Calu3 (cell line): ENCODE results near the gene TMEM9. TPM values are rescaled to one million over a fixed set of nuclear protein-coding genes. Genes with fewer than 3 reads are reported as not detected.

Experiments used
- BruUV-seq: library from RNA; stranded (reverse); fragments of 400-500 nt; replicated peaks from 2 replicates; lab custom pipeline; 2021; lab: Mats Ljungman, UMichigan
- CTCF ChIA-PET: fragments of 300-600 bp; sonication (Branson Sonifier 250); formaldehyde crosslinking; loops from one replicate; lab custom pipeline; 2022; ENCODE audit warnings: antibody characterized with exemption; lab: Charles Lee
- DNase-seq: peaks from one replicate; pipeline ENCODE4 v3.0.0; 2022
- H3K27ac Mint-ChIP-seq: one replicate; pipeline ENCODE4 v1.8.0; 2022; ENCODE audit warnings: mixed read lengths; ENCODE audit not compliant: unreplicated experiment
- H3K27me3 Mint-ChIP-seq: one replicate; pipeline ENCODE4 v1.8.0; 2022; ENCODE audit warnings: mixed read lengths; ENCODE audit not compliant: unreplicated experiment
- H3K36me3 Mint-ChIP-seq: one replicate; pipeline ENCODE4 v1.8.0; 2022; ENCODE audit warnings: mild to moderate bottlenecking, moderate library complexity, mixed read lengths; ENCODE audit not compliant: insufficient read depth, unreplicated experiment
- H3K4me1 Mint-ChIP-seq: one replicate; pipeline ENCODE4 v1.8.0; 2022; ENCODE audit warnings: mild to moderate bottlenecking, low read depth, mixed read lengths; ENCODE audit not compliant: unreplicated experiment
- H3K4me3 Mint-ChIP-seq: one replicate; pipeline ENCODE4 v1.8.0; 2022; ENCODE audit warnings: mild to moderate bottlenecking, low read depth, moderate library complexity, mixed read lengths; ENCODE audit not compliant: unreplicated experiment
- H3K9me3 Mint-ChIP-seq: one replicate; pipeline ENCODE4 v1.8.0; 2022; ENCODE audit warnings: low read depth, mixed read lengths; ENCODE audit not compliant: unreplicated experiment
- intact Hi-C: fragments of 100-400 bp; cut with micrococcal nuclease; formaldehyde crosslinking; loops from one replicate; pipeline ENCODE4 v1.10.0; 2022; ENCODE audit not compliant: unreplicated experiment
- total RNA-seq: library from RNA; stranded (reverse); gene quantifications from 2 replicates; pipeline ENCODE4 v1.2.3, GENCODE V29; 2022
- TF ChIP-seq, protein P1 (sequence below): fragments of 200-600 bp; IDR thresholded peaks from one replicate; pipeline ENCODE4 v1.8.0; 2022; ENCODE audit warnings: antibody characterized with exemption; ENCODE audit not compliant: unreplicated experiment

The TMEM9 gene
- total RNA-seq, 1 experiment from 2014 or later = 99.5 TPM

DNA sequence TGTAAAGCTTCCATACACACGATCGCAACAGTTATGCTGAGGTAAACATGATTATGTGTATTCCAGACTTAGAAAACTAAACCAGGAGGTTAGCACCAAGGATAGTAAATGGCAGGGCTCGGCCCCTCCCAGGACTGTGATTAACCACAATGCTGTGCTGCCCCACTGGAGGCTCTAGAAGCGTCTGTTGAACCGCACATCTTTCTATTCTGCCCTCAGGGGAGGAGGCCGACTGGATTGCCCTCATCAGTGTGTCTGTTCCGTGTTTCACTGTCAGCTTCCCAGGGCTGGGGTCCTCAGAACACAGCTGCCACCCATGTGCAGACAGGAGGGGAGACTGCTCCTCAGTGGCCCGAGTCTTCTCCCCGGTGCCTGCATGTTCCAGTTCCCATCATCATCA, 14.5 kb downstream of the TMEM9 start:
- TF ChIP-seq, protein P1, sequence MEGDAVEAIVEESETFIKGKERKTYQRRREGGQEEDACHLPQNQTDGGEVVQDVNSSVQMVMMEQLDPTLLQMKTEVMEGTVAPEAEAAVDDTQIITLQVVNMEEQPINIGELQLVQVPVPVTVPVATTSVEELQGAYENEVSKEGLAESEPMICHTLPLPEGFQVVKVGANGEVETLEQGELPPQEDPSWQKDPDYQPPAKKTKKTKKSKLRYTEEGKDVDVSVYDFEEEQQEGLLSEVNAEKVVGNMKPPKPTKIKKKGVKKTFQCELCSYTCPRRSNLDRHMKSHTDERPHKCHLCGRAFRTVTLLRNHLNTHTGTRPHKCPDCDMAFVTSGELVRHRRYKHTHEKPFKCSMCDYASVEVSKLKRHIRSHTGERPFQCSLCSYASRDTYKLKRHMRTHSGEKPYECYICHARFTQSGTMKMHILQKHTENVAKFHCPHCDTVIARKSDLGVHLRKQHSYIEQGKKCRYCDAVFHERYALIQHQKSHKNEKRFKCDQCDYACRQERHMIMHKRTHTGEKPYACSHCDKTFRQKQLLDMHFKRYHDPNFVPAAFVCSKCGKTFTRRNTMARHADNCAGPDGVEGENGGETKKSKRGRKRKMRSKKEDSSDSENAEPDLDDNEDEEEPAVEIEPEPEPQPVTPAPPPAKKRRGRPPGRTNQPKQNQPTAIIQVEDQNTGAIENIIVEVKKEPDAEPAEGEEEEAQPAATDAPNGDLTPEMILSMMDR = no peak
- DNase-seq = no peak
- Mint-ChIP-seq H3K4me1 (no peaks in the 10 kb centered on the region), H3K9me3 (no peaks in the 10 kb centered on the region), H3K27me3 (no peaks in the 10 kb centered on the region), H3K36me3 (peaks cover 25% of the 10 kb centered on the region), H3K4me3 (no peak overlapping the region), H3K27ac (no peak overlapping the region)
- CTCF ChIA-PET = no interaction called here
- BruUV-seq = no TSS peak
- intact Hi-C loops = no loop called here

GRCh38 chr1:201139306-201139705, 15.0 kb downstream of the TMEM9 start:
- peaks cover 24% of the 10 kb centered on the region for H3K36me3 Mint-ChIP-seq
- BruUV-seq = no TSS peak
- intact Hi-C loops = no loop called here
- no peaks in the 10 kb centered on the region for H3K9me3 Mint-ChIP-seq
- H3K27ac Mint-ChIP-seq = no peak overlapping the region
- H3K4me3 Mint-ChIP-seq = no peak overlapping the region
- no peaks in the 10 kb centered on the region for H3K4me1 Mint-ChIP-seq
- H3K27me3 Mint-ChIP-seq = no peaks in the 10 kb centered on the region
- DNase-seq = no peak
- TF ChIP-seq, protein P1 = no peak
- CTCF ChIA-PET = no interaction called here

DNA sequence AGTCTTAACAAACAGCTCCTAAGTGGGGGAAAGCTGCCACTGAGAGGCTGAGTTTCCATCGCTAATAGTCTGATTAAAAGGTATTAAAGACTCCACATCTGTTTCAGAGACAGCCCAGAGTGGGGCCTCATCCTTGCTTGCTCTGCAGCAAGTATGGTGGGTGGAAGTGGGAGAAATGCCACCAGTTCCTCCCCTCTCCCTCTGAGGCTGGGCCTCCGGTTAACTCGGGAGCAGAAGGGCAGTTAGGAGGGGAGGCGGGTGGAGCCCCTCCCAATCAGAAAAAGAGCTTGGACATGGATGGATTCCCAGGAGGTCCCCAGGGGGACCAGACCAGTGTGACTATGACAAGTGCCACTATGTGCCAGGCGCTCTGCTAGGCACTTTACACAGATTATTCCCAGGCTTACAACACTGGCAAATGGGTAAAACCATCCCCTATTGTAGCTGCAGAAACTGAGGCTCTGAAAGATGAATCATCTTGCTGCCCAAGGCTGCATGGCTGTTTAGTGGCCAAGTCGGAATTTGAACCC, 15.9 kb downstream of the TMEM9 start:
- no peaks in the 10 kb centered on the region for H3K27me3 Mint-ChIP-seq
- CTCF ChIA-PET = no interaction called here
- no peaks in the 10 kb centered on the region for H3K9me3 Mint-ChIP-seq
- TF ChIP-seq, protein P1 = no peak
- no peak overlapping the region for H3K27ac Mint-ChIP-seq
- intact Hi-C loops = no loop called here
- no peaks in the 10 kb centered on the region for H3K4me1 Mint-ChIP-seq
- H3K4me3 Mint-ChIP-seq = no peak overlapping the region
- H3K36me3 Mint-ChIP-seq = peaks cover 28% of the 10 kb centered on the region
- no peak for DNase-seq
- no TSS peak for BruUV-seq

DNA sequence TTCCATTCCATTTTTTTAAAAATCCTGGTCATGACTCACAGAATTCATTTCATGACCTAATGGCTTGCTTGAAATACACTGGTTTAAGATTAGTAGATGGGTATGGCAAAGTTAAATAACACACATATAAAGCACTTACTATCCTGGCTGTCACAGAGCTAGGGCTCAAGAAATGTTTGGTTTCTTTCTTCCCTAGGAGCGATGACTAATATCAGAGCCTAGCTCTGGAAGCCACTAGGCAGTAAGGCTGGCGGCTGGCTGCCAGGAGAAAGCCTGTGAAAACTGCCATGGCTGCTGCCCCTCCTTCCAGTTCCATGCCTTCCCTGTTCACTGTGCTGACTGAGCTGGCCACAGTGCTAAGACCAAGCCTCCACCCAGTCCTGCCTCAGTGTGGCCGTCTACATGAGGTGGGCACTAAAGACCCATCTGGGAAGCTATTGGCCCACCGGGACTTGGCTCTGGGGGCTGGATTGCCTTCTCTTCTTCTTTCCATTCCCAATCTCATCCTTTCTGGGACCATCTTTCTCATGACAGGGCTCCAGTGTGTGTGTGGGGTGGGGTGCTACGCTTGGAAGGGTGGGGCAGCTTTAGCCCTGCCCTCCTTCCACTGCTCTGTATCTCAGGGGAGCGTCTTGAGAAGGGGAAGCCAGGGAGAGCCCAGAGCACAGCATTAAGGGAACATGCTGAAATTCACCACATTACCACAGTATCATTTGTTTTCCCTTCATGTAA, 16.5 kb downstream of the TMEM9 start:
- Mint-ChIP-seq H3K9me3 (no peaks in the 10 kb centered on the region), H3K27ac (no peak overlapping the region), H3K4me3 (no peak overlapping the region), H3K36me3 (peaks cover 28% of the 10 kb centered on the region), H3K4me1 (no peaks in the 10 kb centered on the region), H3K27me3 (no peaks in the 10 kb centered on the region)
- TF ChIP-seq, protein P1 = no peak
- DNase-seq = no peak
- no TSS peak for BruUV-seq
- intact Hi-C loops = no loop called here
- CTCF ChIA-PET = no interaction called here
